Stimulated activated CD4-positive, alpha-beta T cell treated with anti-CD3 and anti-CD28 coated beads, Interleukin-15, amount 100 ng/mL, for 1 hour (primary cell): ENCODE measurements around the gene FYN.

Experiments
- DNase-seq, 2 donors: peaks; one replicate each; pipeline ENCODE4 v3.0.0-alpha.2; 2020; ENCODE audit warnings: low read depth in 1 of 2, low spot score in 1 of 2

FYN gene

DNA sequence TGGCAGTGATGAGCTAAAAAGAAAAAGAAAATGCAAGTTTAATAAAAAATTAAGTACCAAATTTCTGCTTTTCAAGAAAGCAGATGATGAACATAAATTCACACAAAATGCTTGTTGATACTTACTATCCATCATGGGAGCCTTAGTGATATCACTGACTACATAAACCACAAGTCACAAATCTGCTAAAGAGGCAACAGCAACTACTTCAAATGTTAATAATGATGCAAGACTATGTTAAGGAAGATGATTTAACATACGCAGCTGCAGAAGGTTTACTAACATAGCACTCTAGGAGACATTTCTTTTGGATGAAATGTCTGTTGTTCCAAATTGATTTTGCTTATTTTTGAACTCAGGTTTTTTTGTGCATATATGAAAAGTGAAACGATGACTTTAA is 18.6 kb downstream of the FYN start:
- DNase-seq = no peak

DNA sequence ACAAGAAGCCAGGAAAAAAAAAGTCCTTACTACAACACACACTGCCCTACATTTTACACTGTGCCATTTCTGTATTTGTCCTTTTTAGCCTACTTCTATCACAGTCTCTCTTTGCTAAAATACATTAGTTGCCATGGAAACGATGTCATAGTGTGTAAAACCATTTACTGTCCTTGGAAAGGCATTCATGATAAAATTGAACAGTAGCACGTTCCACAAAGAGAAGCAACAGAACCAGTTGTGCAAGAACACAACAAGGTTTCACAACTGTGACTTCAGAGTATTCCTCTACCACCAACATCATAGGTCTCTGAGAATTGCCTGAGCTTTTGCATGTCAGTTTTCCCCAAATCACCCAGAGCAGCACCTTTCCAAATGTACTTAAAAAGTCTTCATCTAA is 20.5 kb downstream of the FYN start:
- no peak for DNase-seq

DNA sequence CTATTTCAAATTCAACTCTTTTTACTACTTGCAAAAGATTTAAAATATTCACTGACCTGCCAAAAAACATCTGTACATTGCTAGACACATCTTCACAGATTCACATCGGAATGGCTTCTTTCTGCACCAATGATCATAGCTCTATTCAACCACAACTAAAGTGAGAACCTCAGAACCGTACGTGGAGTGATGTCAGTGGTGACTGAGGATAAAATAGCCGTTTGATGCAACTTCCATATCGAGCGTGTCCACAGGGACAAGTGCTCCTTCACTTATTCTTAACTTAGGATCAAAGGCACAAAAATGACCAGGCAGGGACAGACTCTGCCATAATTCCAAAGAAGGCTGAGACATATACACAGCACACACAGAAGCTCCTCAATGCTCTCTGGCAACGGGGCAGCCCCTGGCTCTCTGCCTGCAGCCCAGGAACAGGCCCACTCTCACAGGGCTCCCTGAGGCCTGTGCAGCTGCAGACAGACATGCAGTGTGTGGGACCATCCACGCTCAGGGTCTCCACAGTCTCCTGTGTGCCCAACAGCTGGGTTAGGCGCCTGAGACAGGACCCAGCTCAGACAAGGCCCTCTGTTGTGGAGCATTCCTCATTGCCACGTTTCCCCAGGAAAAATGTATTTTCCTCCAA is 22.8 kb downstream of the FYN start:
- DNase-seq = no peak

DNA sequence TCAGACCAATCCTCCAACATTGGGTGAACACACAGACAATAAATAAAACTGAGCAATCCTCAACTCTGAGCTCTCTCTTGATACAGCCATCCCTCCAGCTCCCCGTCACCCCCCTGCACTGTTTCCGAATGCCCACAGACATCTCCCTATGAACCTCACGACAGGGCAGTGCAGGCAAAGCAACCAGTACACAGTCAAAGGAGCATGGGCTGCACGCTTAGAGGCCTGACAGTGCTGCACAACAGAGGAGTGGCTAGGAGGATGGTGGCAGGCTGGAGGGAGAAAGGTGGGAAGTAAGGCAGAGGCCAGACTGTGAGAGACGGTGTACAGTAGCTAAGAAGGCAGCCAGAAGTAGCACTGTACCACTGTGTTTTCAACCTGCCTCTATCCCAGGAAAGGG is 24.0 kb downstream of the FYN start:
- no peak for DNase-seq

DNA sequence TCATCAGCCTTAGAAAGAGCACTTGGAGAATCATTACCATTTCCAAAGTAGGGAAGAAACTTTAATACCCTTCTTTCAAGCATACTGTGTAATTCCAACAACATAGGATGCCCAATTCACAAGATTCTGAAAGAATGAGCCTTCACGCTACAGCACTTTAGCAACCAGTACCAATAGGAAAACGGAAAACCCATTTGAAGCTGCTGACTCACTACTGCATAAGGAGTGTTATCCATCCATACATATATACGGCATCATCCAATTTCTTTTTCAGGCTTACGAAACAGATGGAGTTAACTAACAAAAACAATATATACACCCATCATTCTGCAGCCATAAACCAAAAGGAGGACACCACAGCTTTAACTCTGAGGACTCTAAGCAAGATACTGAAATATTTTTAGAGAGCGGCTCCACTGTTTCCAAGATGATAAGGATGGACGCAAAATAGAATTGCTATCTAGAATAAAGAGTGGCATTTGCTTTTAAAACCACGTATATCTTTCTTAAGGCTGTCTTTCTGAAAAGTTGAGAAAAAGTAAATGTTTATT is 24.9 kb downstream of the FYN start:
- no peak for DNase-seq

GRCh38 chr6:111846492-111847409 is 26.5 kb downstream of the FYN start:
- no peak for DNase-seq

DNA sequence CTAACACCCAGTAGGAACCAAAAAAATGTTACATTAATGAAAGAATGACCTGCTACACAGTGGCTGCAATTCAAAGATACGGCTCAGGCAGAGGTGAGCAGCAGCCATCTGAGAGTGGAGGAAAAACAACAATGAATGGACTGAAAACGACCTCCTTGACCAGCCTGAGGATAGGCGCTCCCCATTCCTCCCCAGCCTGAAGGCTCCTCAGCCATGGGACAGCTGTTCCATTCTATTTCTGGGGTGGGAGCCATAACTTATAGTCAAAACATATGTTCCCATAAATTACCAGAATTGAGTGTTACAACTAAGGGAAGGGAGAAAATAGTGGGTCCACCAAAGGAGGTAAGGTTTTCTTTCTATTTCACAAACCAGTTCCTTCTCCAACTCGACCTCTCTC is 27.2 kb downstream of the FYN start:
- DNase-seq = no peak

DNA sequence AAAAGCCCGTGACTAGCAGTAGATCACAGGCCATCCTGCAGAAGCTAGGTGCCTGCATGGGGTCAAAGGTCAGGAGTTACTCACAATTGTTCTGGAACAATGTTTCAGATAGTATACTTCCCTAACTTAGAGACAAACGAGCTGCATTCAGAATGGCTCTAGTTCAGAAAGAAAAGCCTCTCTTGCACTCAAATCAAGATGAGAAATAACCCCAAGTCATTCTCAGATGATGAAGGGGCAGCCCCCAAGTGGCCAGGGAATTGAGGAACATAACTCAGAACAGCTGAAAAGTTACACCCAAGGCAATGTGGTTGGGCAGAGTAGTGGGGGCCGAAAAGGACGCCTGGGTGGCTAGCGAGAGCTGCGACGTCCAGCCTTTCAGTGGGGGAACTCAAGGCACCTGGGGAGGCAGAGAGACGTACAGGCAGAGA is 27.8 kb downstream of the FYN start:
- no peak for DNase-seq

DNA sequence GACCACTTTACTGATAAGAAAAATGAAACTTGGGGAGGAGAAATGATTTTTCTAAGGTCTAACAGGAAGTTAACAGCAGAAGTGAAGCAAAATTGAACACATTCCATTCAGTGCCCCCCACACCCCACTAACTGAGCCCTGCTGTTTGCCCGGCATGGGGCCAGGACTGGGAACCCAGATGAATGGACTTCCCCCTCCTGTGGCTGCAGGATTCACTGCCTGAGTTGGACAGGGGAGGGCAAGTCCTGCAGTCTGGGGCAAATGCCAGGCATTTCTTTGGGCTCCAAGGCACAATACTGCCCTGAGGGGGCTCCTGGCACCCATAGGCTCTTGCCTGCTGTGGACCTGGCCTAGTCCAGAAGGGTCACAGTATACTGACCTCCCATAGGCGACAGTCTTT is 28.3 kb downstream of the FYN start:
- DNase-seq = no peak

- no peak for DNase-seq
These were observed 28.9 kb downstream of the FYN start for GRCh38 chr6:111844376-111844775.

GRCh38 chr6:111843347-111844147 is 29.7 kb downstream of the FYN start:
- DNase-seq = peak in 1 of 2 donors; percentile 34

DNA sequence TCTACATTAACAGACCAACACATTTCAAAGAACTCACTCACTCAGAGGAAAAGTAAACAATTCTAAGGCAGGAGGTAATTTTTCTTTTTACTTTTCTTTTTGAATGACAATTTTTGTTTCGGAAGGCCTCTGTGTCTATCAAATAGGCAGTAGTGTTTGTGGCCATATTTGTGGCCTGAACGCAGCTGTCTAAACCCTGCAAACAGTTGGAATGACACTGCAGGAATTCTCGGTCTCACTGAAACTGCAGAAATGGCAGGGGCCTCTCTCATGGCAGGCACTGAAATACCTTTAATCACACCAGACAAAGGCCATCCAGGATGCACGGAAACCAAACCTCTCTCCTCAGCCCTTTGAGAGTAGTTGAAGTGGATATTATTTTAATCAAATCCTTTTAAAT is 30.4 kb downstream of the FYN start:
- DNase-seq = no peak

GRCh38 chr6:111842271-111842822 is 30.9 kb downstream of the FYN start:
- DNase-seq = no peak

GRCh38 chr6:111841822-111842221 is 31.4 kb downstream of the FYN start:
- DNase-seq = no peak

GRCh38 chr6:111840803-111841202 is 32.4 kb downstream of the FYN start:
- no peak for DNase-seq

GRCh38 chr6:111838749-111839484 is 34.3 kb downstream of the FYN start:
- no peak for DNase-seq

- DNase-seq = peak in 1 of 2 donors; percentile 28
These were observed 35.4 kb downstream of the FYN start for GRCh38 chr6:111837641-111838500.

DNA sequence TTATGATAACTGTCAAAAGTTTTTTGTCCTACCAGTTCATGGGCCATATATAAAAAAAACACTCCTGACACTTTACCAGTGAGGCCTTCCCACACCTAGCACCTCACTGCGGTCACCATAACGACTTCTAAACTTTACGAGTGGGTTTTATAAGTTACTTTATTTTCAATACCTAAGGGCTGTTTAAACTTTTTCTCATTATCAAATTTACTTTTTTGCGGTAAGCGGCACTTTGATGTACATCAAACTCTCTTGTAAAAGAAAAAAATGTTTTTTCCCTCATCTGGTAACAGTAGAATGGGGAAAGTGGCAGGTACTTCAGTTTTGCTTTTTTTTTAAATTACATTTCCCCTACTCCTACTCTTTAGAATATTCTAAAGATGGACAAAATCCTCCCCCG is 36.2 kb downstream of the FYN start:
- DNase-seq = no peak

GRCh38 chr6:111835807-111836206 is 37.4 kb downstream of the FYN start:
- no peak for DNase-seq
